Measurements from ENCODE around the gene C1orf50.
A peak's percentile ranks its signal among the peaks of the same experiment; 100 is the strongest.

Gene C1orf50

DNA sequence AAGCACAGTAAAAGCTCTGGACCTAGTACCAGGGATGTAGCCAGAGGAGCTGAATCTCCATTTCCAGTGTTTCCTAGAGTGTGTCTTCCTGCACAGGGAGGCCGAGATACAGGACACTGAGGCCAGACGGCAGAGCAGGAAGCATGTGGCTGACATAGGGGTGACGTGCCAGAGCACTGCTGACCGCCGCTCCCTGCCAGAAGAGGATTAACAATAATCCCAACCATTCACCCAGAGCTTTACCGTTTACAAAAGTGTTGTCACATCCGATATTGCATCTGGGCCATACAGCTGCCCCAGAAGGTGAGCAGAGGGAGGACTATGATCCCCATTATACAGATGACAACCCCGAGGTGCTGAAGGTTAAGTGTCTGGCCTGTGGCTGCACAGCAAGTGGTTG is 21.2 kb upstream of the C1orf50 start:
- Histone ChIP-seq H3K27me3 (ENCODE audit: insufficient read depth, low read depth) (no peaks in the 10 kb centered on the region), H3K4me3 (IDR thresholded peaks at IDR 0.05; ENCODE audit: insufficient read depth, low read depth, low read length) (no peak overlapping the region), H4K20me1 (ENCODE audit: insufficient read depth) (no peaks in the 10 kb centered on the region), H3K79me2 (ENCODE audit: insufficient read depth, low read depth) (no peaks in the 10 kb centered on the region), H3K9ac (no peak overlapping the region), H3K36me3 (ENCODE audit: insufficient read depth) (no peaks in the 10 kb centered on the region), H3K27ac (no peak overlapping the region), H3K4me2 (no peak overlapping the region), H3K4me1 (ENCODE audit: low read depth, poor library complexity, severe bottlenecking) (no peaks in the 10 kb centered on the region), H2AFZ (ENCODE audit: low read depth) (no peak overlapping the region)
- TF ChIP-seq, protein P1, sequence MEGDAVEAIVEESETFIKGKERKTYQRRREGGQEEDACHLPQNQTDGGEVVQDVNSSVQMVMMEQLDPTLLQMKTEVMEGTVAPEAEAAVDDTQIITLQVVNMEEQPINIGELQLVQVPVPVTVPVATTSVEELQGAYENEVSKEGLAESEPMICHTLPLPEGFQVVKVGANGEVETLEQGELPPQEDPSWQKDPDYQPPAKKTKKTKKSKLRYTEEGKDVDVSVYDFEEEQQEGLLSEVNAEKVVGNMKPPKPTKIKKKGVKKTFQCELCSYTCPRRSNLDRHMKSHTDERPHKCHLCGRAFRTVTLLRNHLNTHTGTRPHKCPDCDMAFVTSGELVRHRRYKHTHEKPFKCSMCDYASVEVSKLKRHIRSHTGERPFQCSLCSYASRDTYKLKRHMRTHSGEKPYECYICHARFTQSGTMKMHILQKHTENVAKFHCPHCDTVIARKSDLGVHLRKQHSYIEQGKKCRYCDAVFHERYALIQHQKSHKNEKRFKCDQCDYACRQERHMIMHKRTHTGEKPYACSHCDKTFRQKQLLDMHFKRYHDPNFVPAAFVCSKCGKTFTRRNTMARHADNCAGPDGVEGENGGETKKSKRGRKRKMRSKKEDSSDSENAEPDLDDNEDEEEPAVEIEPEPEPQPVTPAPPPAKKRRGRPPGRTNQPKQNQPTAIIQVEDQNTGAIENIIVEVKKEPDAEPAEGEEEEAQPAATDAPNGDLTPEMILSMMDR (conservative IDR thresholded peaks at IDR 0.05; ENCODE audit: low read depth, low read length), result no peak

DNA sequence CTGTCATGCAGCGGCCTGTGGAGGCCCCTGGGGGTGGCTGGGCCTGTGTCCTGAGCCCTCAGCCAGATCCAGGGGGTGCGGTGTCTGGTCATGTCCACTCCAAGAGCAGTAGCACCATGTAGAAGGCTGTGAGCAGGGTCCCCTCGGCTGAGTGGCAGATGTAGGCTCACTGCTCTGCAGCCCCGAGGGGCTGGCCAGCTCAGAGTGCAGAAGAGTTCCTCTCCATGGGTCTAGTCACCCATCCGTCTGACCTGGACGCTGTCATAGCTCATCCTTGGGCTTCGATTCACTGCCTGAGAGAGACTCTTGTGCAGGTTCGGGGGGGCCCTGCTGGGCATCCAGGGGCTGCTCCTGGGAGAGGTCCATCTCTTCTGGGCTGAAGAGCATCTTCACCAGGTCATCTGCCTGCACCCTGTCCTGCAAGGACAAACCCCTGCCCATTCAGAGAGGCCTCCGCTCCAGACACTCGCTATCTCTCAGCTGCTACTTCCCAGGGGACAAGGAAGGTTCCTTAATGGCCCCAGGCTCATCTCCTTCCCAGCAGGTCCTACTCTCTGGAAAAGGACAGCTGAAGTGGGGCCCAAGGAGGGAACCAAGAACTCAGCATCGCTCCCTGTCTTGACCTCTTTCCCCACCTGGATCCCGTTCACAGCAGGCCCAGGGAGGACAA is 20.5 kb upstream of the C1orf50 start:
- no peaks in the 10 kb centered on the region for H3K79me2 ChIP-seq (ENCODE audit: insufficient read depth, low read depth)
- no peaks in the 10 kb centered on the region for H4K20me1 ChIP-seq (ENCODE audit: insufficient read depth)
- H2AFZ ChIP-seq (ENCODE audit: low read depth), result no peak overlapping the region
- H3K27ac ChIP-seq, result no peak overlapping the region
- H3K9ac ChIP-seq, result no peak overlapping the region
- no peak overlapping the region for H3K4me2 ChIP-seq
- no peak overlapping the region for H3K4me3 ChIP-seq (IDR thresholded peaks at IDR 0.05; ENCODE audit: insufficient read depth, low read depth, low read length)
- TF ChIP-seq, protein P1 (conservative IDR thresholded peaks at IDR 0.05; ENCODE audit: low read depth, low read length), result no peak
- H3K36me3 ChIP-seq (ENCODE audit: insufficient read depth), result no peaks in the 10 kb centered on the region
- no peaks in the 10 kb centered on the region for H3K27me3 ChIP-seq (ENCODE audit: insufficient read depth, low read depth)
- no peaks in the 10 kb centered on the region for H3K4me1 ChIP-seq (ENCODE audit: low read depth, poor library complexity, severe bottlenecking)

DNA sequence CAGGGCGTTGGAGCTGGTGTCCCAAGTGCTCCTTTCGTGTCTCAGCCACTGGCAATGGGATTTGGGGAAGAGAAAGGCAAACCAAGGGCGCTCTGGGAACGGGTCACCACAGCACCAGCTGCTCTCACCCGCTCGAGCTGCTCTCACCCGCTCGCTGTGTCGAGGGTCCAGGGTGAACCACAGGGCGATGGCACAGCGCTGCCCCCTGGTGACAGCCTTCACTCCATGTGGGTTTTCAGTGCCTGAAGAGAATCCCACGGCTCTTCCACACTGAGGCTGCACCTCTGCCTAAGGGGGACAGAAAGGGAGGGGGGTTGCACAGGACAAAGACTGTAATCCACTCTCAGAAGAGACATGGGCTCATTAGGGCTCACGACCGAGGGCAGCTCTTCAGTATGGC is 19.9 kb upstream of the C1orf50 start:
- Histone ChIP-seq H3K4me2 (no peak overlapping the region), H3K4me3 (IDR thresholded peaks at IDR 0.05; ENCODE audit: insufficient read depth, low read depth, low read length) (no peak overlapping the region), H3K27ac (no peak overlapping the region), H3K79me2 (ENCODE audit: insufficient read depth, low read depth) (no peaks in the 10 kb centered on the region), H4K20me1 (ENCODE audit: insufficient read depth) (no peaks in the 10 kb centered on the region), H3K4me1 (ENCODE audit: low read depth, poor library complexity, severe bottlenecking) (no peaks in the 10 kb centered on the region), H2AFZ (ENCODE audit: low read depth) (no peak overlapping the region), H3K36me3 (ENCODE audit: insufficient read depth) (no peaks in the 10 kb centered on the region), H3K9ac (no peak overlapping the region), H3K27me3 (ENCODE audit: insufficient read depth, low read depth) (no peaks in the 10 kb centered on the region)
- TF ChIP-seq, protein P1 (conservative IDR thresholded peaks at IDR 0.05; ENCODE audit: low read depth, low read length), result peak; percentile 68

DNA sequence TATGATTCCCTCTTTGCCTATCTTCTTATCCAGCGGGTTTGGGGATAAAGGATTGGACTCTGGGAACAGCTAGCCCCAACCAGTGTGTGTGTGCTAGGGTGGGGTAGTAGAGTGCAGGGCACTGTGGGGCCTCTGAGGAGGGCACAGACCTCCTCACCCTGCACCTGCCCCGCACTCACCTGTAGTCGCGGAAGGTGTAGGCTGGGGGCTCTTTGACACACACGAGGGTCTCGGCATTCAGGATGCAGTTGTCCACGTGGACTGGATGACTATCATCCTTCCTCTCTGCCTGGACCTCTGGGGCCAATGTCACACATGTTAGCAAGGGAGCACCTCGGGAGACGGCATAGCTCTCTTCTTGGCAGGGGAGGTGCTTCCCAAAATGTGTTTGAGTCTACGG is 19.0 kb upstream of the C1orf50 start:
- TF ChIP-seq, protein P1 (conservative IDR thresholded peaks at IDR 0.05; ENCODE audit: low read depth, low read length), result no peak
- no peaks in the 10 kb centered on the region for H3K27me3 ChIP-seq (ENCODE audit: insufficient read depth, low read depth)
- H3K4me1 ChIP-seq (ENCODE audit: low read depth, poor library complexity, severe bottlenecking), result no peaks in the 10 kb centered on the region
- no peak overlapping the region for H3K9ac ChIP-seq
- H2AFZ ChIP-seq (ENCODE audit: low read depth), result no peak overlapping the region
- H4K20me1 ChIP-seq (ENCODE audit: insufficient read depth), result no peaks in the 10 kb centered on the region
- H3K4me2 ChIP-seq, result no peak overlapping the region
- no peaks in the 10 kb centered on the region for H3K79me2 ChIP-seq (ENCODE audit: insufficient read depth, low read depth)
- no peaks in the 10 kb centered on the region for H3K36me3 ChIP-seq (ENCODE audit: insufficient read depth)
- H3K27ac ChIP-seq, result no peak overlapping the region
- no peak overlapping the region for H3K4me3 ChIP-seq (IDR thresholded peaks at IDR 0.05; ENCODE audit: insufficient read depth, low read depth, low read length)

Measured in KMS-11 (cell line).